ENCODE data around the gene ITGB8. TPM values are rescaled to one million over a fixed set of nuclear protein-coding genes. Genes with fewer than 3 reads are reported as not detected.

The ITGB8 gene
- total RNA-seq, 1 experiment from 2014 or later: 1.9 TPM

GRCh38 chr7:20376796-20377195 is 46.1 kb downstream of the ITGB8 start (continued):
- TF ChIP-seq, protein P1, sequence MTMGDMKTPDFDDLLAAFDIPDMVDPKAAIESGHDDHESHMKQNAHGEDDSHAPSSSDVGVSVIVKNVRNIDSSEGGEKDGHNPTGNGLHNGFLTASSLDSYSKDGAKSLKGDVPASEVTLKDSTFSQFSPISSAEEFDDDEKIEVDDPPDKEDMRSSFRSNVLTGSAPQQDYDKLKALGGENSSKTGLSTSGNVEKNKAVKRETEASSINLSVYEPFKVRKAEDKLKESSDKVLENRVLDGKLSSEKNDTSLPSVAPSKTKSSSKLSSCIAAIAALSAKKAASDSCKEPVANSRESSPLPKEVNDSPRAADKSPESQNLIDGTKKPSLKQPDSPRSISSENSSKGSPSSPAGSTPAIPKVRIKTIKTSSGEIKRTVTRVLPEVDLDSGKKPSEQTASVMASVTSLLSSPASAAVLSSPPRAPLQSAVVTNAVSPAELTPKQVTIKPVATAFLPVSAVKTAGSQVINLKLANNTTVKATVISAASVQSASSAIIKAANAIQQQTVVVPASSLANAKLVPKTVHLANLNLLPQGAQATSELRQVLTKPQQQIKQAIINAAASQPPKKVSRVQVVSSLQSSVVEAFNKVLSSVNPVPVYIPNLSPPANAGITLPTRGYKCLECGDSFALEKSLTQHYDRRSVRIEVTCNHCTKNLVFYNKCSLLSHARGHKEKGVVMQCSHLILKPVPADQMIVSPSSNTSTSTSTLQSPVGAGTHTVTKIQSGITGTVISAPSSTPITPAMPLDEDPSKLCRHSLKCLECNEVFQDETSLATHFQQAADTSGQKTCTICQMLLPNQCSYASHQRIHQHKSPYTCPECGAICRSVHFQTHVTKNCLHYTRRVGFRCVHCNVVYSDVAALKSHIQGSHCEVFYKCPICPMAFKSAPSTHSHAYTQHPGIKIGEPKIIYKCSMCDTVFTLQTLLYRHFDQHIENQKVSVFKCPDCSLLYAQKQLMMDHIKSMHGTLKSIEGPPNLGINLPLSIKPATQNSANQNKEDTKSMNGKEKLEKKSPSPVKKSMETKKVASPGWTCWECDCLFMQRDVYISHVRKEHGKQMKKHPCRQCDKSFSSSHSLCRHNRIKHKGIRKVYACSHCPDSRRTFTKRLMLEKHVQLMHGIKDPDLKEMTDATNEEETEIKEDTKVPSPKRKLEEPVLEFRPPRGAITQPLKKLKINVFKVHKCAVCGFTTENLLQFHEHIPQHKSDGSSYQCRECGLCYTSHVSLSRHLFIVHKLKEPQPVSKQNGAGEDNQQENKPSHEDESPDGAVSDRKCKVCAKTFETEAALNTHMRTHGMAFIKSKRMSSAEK (CRISPR knock-in tag; IDR thresholded peaks at IDR 0.05; ENCODE audit: borderline replicate concordance): no peak
- TF ChIP-seq ZNF281 (CRISPR knock-in tag; IDR thresholded peaks at IDR 0.05) (no peak), CREB1 (CRISPR knock-in tag; IDR thresholded peaks at IDR 0.05) (no peak), ETV6 (CRISPR knock-in tag; IDR thresholded peaks at IDR 0.05) (no peak), SMAD4 (CRISPR knock-in tag; IDR thresholded peaks at IDR 0.05) (no peak), ESRRA (CRISPR knock-in tag; IDR thresholded peaks at IDR 0.05; ENCODE audit: borderline replicate concordance) (no peak), NR3C1 (CRISPR knock-in tag; conservative IDR thresholded peaks at IDR 0.05; ENCODE audit: low read depth) (no peak), JAZF1 (CRISPR knock-in tag; IDR thresholded peaks at IDR 0.05) (no peak), TP53 (CRISPR knock-in tag; IDR thresholded peaks at IDR 0.05) (no peak), SMAD3 (CRISPR knock-in tag; IDR thresholded peaks at IDR 0.05; ENCODE audit: borderline replicate concordance) (no peak), MYBL2 (CRISPR knock-in tag; IDR thresholded peaks at IDR 0.05) (no peak)
- TF ChIP-seq, protein P2, sequence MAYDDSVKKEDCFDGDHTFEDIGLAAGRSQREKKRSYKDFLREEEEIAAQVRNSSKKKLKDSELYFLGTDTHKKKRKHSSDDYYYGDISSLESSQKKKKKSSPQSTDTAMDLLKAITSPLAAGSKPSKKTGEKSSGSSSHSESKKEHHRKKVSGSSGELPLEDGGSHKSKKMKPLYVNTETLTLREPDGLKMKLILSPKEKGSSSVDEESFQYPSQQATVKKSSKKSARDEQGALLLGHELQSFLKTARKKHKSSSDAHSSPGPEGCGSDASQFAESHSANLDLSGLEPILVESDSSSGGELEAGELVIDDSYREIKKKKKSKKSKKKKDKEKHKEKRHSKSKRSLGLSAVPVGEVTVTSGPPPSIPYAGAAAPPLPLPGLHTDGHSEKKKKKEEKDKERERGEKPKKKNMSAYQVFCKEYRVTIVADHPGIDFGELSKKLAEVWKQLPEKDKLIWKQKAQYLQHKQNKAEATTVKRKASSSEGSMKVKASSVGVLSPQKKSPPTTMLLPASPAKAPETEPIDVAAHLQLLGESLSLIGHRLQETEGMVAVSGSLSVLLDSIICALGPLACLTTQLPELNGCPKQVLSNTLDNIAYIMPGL (CRISPR knock-in tag; IDR thresholded peaks at IDR 0.05): no peak

- CTCF ChIA-PET: no interaction called here
- TF ChIP-seq JAZF1 (CRISPR knock-in tag; IDR thresholded peaks at IDR 0.05): no peak
- TF ChIP-seq NR1H2 (CRISPR knock-in tag; IDR thresholded peaks at IDR 0.05): no peak
- no peak for TF ChIP-seq CBFB (CRISPR knock-in tag; IDR thresholded peaks at IDR 0.05; ENCODE audit: low read depth)
- TF ChIP-seq ATF2 (CRISPR knock-in tag; IDR thresholded peaks at IDR 0.05; ENCODE audit: borderline replicate concordance, low read depth): no peak
- no peak for TF ChIP-seq ZNF232 (CRISPR knock-in tag; IDR thresholded peaks at IDR 0.05)
- TF ChIP-seq FOXP1 (CRISPR knock-in tag; IDR thresholded peaks at IDR 0.05; ENCODE audit: borderline replicate concordance): no peak
- TF ChIP-seq, protein P3, sequence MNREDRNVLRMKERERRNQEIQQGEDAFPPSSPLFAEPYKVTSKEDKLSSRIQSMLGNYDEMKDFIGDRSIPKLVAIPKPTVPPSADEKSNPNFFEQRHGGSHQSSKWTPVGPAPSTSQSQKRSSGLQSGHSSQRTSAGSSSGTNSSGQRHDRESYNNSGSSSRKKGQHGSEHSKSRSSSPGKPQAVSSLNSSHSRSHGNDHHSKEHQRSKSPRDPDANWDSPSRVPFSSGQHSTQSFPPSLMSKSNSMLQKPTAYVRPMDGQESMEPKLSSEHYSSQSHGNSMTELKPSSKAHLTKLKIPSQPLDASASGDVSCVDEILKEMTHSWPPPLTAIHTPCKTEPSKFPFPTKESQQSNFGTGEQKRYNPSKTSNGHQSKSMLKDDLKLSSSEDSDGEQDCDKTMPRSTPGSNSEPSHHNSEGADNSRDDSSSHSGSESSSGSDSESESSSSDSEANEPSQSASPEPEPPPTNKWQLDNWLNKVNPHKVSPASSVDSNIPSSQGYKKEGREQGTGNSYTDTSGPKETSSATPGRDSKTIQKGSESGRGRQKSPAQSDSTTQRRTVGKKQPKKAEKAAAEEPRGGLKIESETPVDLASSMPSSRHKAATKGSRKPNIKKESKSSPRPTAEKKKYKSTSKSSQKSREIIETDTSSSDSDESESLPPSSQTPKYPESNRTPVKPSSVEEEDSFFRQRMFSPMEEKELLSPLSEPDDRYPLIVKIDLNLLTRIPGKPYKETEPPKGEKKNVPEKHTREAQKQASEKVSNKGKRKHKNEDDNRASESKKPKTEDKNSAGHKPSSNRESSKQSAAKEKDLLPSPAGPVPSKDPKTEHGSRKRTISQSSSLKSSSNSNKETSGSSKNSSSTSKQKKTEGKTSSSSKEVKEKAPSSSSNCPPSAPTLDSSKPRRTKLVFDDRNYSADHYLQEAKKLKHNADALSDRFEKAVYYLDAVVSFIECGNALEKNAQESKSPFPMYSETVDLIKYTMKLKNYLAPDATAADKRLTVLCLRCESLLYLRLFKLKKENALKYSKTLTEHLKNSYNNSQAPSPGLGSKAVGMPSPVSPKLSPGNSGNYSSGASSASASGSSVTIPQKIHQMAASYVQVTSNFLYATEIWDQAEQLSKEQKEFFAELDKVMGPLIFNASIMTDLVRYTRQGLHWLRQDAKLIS (CRISPR knock-in tag; IDR thresholded peaks at IDR 0.05; ENCODE audit: borderline replicate concordance): no peak
- TF ChIP-seq, protein P4, sequence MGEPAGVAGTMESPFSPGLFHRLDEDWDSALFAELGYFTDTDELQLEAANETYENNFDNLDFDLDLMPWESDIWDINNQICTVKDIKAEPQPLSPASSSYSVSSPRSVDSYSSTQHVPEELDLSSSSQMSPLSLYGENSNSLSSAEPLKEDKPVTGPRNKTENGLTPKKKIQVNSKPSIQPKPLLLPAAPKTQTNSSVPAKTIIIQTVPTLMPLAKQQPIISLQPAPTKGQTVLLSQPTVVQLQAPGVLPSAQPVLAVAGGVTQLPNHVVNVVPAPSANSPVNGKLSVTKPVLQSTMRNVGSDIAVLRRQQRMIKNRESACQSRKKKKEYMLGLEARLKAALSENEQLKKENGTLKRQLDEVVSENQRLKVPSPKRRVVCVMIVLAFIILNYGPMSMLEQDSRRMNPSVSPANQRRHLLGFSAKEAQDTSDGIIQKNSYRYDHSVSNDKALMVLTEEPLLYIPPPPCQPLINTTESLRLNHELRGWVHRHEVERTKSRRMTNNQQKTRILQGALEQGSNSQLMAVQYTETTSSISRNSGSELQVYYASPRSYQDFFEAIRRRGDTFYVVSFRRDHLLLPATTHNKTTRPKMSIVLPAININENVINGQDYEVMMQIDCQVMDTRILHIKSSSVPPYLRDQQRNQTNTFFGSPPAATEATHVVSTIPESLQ (CRISPR knock-in tag; IDR thresholded peaks at IDR 0.05): no peak
- no peak for TF ChIP-seq ZNF317 (CRISPR knock-in tag; IDR thresholded peaks at IDR 0.05; ENCODE audit: borderline replicate concordance, low read depth)
Measured at GRCh38 chr7:20381406-20382034, 50.8 kb downstream of the ITGB8 start.

More at GRCh38 chr7:20381406-20382034, 50.8 kb downstream of the ITGB8 start:
- ATAC-seq: no peak
- Mint-ChIP-seq H3K27me3 (ENCODE audit: low read depth) (no peaks in the 10 kb centered on the region), H3K36me3 (peaks cover 5% of the 10 kb centered on the region; the same call in 1 of the 2 replicates), H3K27ac (no peak overlapping the region), H3K9me3 (no peaks in the 10 kb centered on the region), H3K4me3 (no peak overlapping the region), H3K4me1 (no peaks in the 10 kb centered on the region)
- POLR2A ChIA-PET: no interaction called here
- DNase-seq (ENCODE audit: low spot score): no peak
